Measurements from ENCODE around the gene WDR86.

The WDR86 gene, protein sequence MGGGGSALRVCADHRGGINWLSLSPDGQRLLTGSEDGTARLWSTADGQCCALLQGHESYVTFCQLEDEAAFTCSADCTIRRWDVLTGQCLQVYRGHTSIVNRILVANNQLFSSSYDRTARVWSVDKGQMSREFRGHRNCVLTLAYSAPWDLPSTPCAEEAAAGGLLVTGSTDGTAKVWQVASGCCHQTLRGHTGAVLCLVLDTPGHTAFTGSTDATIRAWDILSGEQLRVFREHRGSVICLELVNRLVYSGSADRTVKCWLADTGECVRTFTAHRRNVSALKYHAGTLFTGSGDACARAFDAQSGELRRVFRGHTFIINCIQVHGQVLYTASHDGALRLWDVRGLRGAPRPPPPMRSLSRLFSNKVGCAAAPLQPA

DNA sequence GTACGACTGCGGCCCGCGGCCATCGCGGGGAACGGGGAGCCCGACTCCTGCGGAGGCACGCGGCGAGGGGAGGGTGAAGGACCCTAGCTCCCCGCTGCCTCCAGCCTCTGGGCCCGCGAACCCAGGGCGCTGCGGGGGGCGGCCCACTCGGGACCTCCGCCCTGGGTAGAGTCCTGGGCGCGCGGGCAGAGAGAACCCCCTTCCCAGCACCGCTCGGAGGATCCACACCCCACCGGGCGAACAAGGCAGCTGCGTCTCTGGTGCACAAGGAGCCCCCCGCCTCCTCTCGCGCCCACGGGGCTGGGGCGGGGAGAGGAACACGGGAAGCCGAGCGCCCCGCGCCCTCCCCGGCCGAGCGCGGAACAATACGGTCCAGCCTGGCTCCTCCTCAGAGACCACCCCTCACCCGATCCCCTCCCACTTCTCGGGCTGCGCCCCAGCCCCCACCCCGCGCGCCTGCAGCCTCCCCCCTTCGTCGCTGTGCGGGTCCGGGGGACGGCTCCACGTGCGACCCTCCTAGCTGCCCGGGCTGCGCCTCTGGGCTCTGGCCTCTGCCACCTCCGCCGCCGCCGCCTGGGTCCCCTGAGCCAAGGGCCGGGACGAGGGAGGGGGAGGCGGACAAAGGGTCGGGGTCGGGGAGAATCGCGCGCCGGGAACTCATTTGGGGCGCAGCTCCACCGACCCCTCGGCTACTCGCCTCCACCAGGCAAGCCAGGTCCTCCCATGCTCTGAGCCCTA lies at the start of gene WDR86:
Gene WDR86 (minus strand): TSS at position 372 of the 738 bp plus-strand sequence. CDS start 449 bp downstream, outside the sequence.
- no peak for DNase-seq

DNA sequence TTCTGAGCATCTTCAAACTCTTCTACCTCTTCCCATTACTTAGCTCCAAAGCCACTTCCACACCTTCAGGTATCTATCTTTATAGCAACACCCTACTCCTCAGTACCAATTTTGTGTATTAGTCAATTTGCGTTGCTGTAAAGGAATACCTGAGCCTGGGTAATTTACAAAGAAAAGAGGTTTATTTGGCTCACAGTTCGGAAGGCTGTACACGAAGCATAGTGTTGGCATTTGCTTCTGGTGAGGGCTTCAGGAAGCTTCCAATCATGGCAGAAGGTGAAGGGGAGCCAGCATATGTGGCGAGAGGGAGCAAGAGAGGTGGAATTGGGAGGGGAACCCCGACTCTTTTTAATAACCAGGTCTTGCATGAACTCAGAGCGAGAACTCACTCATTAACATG lies 47.7 kb upstream of the WDR86 start:
- no peak for DNase-seq

GRCh38 chr7:151456782-151457181 lies 46.9 kb upstream of the WDR86 start:
- no peak for DNase-seq

- no peak for DNase-seq
Observed at GRCh38 chr7:151456276-151456675, 46.4 kb upstream of the WDR86 start.

DNA sequence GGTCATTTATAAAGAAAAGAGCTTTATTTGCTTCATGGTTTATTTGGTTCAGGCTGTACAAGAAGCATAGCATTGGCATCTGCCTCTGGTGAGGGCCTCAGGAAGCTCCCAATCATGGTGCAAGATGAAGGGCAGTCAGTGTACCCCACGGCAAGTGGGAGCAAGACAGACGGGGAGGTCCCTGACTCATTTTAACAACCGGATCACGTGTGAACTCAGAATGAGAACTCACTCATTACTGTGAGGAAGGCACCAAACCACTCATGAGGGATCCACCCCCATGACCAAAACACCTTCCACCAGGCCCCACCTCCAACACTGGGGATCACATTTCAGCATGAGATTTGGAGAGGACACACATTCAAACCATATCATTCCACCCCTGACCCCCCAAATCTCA lies 45.9 kb upstream of the WDR86 start:
- no peak for DNase-seq

DNA sequence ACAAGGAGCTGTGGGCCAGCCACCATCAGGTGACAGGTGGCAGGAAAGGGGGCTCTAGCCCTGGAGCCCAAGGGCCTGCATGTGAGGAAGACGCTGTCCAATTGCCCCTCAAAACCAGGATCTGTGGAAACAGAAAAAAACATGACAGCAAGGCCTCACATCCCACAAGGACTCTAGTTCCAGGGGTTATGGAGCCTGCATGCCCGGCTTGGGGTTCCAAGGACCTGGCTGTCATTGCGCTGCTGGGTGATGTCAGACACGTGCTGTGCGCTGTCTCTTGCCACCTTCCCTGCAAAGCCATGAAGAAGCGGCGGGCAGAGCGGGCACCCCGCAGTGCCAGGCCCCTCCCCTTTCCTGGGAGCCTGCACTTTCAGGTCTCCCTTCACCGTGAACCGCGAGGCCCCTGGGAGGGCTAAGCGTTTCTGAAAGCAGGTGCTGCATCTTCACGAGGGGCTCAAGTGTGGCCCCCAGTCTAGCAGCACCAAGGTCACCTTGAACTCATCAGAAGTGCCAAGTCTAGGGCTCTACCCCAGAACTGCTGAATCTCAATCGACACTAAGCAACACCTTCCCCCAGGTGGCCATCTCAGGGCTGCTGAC lies 45.2 kb upstream of the WDR86 start:
- no peak for DNase-seq

DNA sequence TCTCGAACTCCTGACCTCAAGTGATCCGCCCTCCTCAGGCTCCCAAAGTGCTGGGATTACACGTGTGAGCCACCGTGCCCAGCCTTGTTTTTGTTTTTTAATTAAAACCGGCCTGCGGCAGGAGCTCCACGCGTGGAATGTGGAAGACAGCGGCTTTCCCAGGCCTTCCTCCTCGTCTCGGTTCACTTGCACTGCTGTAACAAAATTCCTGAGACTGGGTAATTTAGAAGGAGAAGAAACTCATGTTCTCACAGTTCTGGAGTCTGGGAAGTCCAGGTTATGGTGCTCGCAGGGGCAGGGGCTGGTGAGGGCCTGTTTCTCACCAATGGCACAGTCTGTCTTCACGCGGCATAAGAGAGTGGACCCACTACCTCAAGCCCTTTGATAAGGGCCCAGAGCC lies 44.5 kb upstream of the WDR86 start:
- no peak for DNase-seq

GRCh38 chr7:151453326-151453791 lies 43.5 kb upstream of the WDR86 start:
- DNase-seq = no peak

GRCh38 chr7:151452680-151453325 lies 43.0 kb upstream of the WDR86 start:
- no peak for DNase-seq

DNA sequence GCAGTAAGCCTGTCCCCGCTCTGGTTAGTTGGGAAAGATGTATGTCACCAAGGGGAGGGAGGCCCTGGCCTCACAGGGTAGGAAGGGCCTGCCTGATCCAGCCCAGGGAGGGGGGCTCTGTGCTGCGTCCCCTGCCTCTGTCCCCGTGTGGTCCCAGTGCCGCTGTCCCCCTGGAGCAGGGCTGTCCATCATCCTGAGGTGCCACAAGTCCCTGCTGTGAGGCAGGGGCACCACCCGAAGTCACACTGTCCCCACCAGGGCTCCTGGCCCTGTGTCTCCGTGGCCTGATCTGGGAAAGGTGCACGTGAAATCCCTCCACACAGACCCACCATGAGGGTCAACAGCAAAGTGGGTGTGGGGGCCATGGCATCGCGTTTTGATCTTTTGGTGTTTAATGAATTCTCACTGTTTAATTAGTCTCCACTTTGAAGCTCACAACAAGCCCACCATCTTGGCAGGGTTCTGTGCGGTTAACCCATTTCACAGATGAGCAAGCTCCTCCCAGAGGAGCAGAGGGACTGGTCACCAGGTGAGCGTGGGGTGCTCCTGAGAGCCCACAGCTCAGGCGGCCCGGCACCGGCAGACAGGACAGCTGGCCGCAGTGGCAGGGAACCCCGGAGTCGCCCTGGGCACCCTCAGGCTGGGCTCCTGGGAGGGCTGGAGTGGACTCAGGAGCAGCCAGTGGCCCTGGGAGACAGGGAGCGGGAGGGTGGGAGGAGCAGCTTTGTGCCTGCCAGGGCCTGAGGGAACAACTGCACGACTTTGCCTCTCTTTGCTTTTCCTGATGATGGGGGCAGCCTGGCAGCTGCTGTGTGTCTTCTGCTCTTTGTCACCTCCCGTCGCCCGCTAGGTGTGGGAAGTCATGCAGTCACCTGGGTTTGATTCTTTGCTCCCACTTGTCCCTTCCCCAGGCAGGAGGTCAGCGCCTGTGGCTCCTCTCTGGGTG lies 42.1 kb upstream of the WDR86 start:
- no peak for DNase-seq

GRCh38 chr7:151451156-151451555 lies 41.3 kb upstream of the WDR86 start:
- no peak for DNase-seq

GRCh38 chr7:151449990-151450389 lies 40.2 kb upstream of the WDR86 start:
- DNase-seq = no peak

GRCh38 chr7:151448261-151449252 lies 38.7 kb upstream of the WDR86 start:
- no peak for DNase-seq

GRCh38 chr7:151447901-151448260 lies 38.0 kb upstream of the WDR86 start:
- no peak for DNase-seq

- no peak for DNase-seq
Observed at GRCh38 chr7:151447312-151447711, 37.5 kb upstream of the WDR86 start.

- DNase-seq = no peak
Observed at GRCh38 chr7:151446412-151446811, 36.6 kb upstream of the WDR86 start.

DNA sequence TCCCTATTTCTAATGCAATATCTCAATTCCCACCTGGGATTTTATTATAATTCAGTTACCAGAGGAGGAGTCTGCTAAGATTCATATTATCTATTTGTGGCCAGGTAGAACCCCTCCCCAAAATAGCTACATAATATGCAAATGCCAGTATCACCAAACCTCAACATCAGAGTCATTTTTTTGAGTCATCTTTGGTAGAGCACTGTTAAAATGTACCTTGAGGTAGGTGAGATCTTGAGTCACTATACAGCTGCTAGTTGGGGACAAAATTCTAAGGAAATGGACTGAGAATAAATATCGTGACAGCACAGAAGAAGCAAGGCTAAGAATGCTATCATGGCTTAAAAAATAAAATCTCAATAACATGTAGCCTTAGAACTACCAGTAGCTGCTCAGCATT lies 34.8 kb upstream of the WDR86 start:
- no peak for DNase-seq

DNA sequence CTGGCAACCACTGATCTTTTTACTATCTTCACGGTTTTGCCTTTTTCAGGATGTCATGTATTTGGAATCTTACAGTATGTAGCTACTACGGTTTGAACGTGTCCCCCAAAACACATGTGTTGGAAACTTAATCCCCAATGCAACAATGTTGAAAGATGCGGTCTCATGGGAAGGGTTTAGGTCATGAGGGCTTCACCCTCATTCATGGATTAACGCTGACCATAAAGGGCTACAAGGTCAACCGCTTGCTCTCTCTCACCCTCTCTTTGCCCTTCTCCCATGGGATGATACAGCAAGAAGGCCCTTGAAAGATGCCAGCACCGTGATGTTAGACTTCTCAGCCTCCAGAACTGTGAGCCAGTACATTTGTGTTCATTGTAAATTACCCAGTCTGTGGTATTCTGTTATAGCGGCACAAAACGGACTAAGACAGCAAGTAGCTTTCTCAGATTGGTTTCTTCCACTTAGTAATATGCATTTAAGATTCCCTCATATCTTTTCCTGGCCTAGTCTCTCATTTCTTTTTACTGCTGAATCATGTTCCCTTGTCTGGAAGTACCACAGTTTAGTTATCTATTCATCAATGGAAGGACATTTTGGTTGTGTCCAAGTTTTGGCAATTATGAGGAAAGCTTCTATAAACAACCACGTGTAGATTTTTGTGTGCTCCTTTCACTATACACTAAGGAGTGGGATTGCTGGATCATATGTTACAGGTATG lies 33.1 kb upstream of the WDR86 start:
- no peak for DNase-seq

DNA sequence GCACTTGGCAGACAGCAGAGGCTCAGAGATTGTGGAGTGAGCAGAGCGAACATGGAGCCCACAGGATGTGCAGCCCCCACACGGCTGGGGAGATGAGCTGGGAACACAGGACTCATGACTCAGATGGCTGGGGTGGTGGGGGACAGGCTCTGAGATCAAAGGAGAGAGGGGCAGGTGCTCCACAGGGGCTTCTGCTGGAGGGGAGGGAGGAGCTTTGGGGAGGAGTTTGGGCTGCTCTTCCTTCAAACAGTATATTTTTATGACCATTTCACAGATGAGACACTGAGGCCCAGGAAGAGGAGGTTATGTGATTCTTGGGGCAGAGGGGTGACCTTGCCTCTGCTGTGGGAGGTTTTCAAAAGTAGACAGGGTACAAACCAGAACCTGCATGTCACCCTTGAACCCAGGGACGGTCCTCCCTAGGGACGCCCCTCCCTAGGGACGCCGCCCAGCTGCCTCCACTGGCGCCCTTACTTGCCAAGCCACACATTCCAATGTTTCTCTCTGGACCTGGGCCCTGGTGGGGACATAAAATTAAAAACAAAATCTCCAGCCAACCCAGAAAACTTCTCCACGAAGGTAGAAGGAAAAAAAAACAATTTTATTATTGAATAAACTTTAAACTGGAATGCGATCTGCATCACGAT lies 31.1 kb upstream of the WDR86 start:
- no peak for DNase-seq
